ENCODE measurements around the gene AQP1. TPM values are rescaled to one million over a fixed set of nuclear protein-coding genes. Genes with fewer than 3 reads are reported as not detected.

AQP1 gene
- total RNA-seq, 1 donor from 2014 or later: 107 TPM

GRCh38 chr7:30936650-30937245 is 25.1 kb downstream of the AQP1 start:
- no peak for DNase-seq

- no peak for DNase-seq
Measured at GRCh38 chr7:30937416-30937815, 25.8 kb downstream of the AQP1 start.

GRCh38 chr7:30938435-30939316 is 27.0 kb downstream of the AQP1 start:
- peak; percentile 83 for DNase-seq

- no peak for DNase-seq
Measured at GRCh38 chr7:30941582-30942323, 30.1 kb downstream of the AQP1 start.

GRCh38 chr7:30950197-30950596 is 38.5 kb downstream of the AQP1 start:
- no peak for DNase-seq

GRCh38 chr7:30954914-30955313 is 43.3 kb downstream of the AQP1 start:
- no peak for DNase-seq

- DNase-seq: no peak
Measured at GRCh38 chr7:30956704-30957103, 45.1 kb downstream of the AQP1 start.

- DNase-seq: no peak
Measured at GRCh38 chr7:30963842-30964241, 52.2 kb downstream of the AQP1 start, which contains the start of gene GHRHR. TSS of gene GHRHR (plus strand) at chr7:30963953. CDS start at chr7:30964069, 116 bp downstream.

GRCh38 chr7:30965372-30965771 is 53.7 kb downstream of the AQP1 start:
- DNase-seq: no peak

- no peak for DNase-seq
Measured at GRCh38 chr7:30965883-30966282, 54.2 kb downstream of the AQP1 start.

- no peak for DNase-seq
Measured at GRCh38 chr7:30968294-30968693, 56.6 kb downstream of the AQP1 start.

- DNase-seq: no peak
Measured at GRCh38 chr7:30968747-30969603, 57.3 kb downstream of the AQP1 start.

GRCh38 chr7:30969604-30969970 is 57.9 kb downstream of the AQP1 start:
- DNase-seq: no peak

GRCh38 chr7:30970074-30970473 is 58.4 kb downstream of the AQP1 start:
- no peak for DNase-seq

- DNase-seq: no peak
Measured at GRCh38 chr7:30970594-30971094, 59.0 kb downstream of the AQP1 start.

GRCh38 chr7:30971440-30971839 is 59.8 kb downstream of the AQP1 start:
- no peak for DNase-seq

- DNase-seq: no peak
Measured at GRCh38 chr7:30971840-30972563, 60.3 kb downstream of the AQP1 start.

- no peak for DNase-seq
Measured at GRCh38 chr7:30973292-30973691, 61.6 kb downstream of the AQP1 start.

- no peak for DNase-seq
Measured at GRCh38 chr7:30973791-30974604, 62.3 kb downstream of the AQP1 start.

- DNase-seq: peak; percentile 59
Measured at GRCh38 chr7:30974605-30975255, 63.1 kb downstream of the AQP1 start.

Data from tongue (tissue), 2 donors.